OCI-LY7 (cell line): ENCODE data around the gene ATP6V0A1.

Experiments used
- EZH2phosphoT487 ChIP-seq: fragments of 200-600 bp; sonication (generic); IDR thresholded peaks from 2 replicates; pipeline ENCODE4 v1.6.1; 2018; ENCODE audit warnings: low read depth, borderline replicate concordance, mild to moderate bottlenecking, mixed run types, antibody characterized with exemption, low read length, moderate library complexity, mixed read lengths
- TF ChIP-seq, protein P1 (sequence below): fragments of 200-600 bp; sonication (generic); conservative IDR thresholded peaks from 2 replicates; pipeline ENCODE4 v1.5.1; 2014; ENCODE audit warnings: mild to moderate bottlenecking, antibody characterized with exemption, low read length, moderate library complexity, mixed read lengths

- TF ChIP-seq, protein P1, sequence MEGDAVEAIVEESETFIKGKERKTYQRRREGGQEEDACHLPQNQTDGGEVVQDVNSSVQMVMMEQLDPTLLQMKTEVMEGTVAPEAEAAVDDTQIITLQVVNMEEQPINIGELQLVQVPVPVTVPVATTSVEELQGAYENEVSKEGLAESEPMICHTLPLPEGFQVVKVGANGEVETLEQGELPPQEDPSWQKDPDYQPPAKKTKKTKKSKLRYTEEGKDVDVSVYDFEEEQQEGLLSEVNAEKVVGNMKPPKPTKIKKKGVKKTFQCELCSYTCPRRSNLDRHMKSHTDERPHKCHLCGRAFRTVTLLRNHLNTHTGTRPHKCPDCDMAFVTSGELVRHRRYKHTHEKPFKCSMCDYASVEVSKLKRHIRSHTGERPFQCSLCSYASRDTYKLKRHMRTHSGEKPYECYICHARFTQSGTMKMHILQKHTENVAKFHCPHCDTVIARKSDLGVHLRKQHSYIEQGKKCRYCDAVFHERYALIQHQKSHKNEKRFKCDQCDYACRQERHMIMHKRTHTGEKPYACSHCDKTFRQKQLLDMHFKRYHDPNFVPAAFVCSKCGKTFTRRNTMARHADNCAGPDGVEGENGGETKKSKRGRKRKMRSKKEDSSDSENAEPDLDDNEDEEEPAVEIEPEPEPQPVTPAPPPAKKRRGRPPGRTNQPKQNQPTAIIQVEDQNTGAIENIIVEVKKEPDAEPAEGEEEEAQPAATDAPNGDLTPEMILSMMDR = no peak
- TF ChIP-seq EZH2phosphoT487 = no peak
Measured at GRCh38 chr17:42441371-42442195, 17.1 kb upstream of the ATP6V0A1 start.
